Peyer's patch (tissue), 4 donors: ENCODE measurements around the gene TRAPPC13.
A peak's percentile ranks its signal among the peaks of the same experiment; 100 is the strongest.

Source experiments
- CTCF ChIP-seq, 6 experiments: fragments of 450-650 bp in 4 of 6; fragments of 200-600 bp in 2 of 6; sonication (generic) in 1 of 6; IDR thresholded peaks; one replicate each; pipeline ENCODE4 v1.5.1; 2017 to 2019; ENCODE audit warnings: antibody characterized with exemption in 6 of 6, mild to moderate bottlenecking in 3 of 6, moderate library complexity in 1 of 6
- POLR2A ChIP-seq, 2 donors: fragments of 450-650 bp; IDR thresholded peaks; one replicate each; pipeline ENCODE4 v1.5.1; 2017; ENCODE audit warnings: antibody characterized with exemption in 2 of 2, mild to moderate bottlenecking in 2 of 2, moderate library complexity in 2 of 2

- peak in 3 of 6 experiments; percentile 13 to 26 (median 15) for TF ChIP-seq CTCF (IDR thresholded peaks at IDR 0.05)
- no peak for TF ChIP-seq POLR2A (IDR thresholded peaks at IDR 0.05)
These were observed at the start of gene TRAPPC13, which contains the start of gene SHLD3 for GRCh38 chr5:65624571-65625555.
